ENCODE results near the gene PRKCE. TPM values are rescaled to one million over a fixed set of nuclear protein-coding genes. Genes with fewer than 3 reads are reported as not detected.

PRKCE gene
- total RNA-seq, 2 donors from 2014 or later = 6.3 to 30.1 TPM

DNA sequence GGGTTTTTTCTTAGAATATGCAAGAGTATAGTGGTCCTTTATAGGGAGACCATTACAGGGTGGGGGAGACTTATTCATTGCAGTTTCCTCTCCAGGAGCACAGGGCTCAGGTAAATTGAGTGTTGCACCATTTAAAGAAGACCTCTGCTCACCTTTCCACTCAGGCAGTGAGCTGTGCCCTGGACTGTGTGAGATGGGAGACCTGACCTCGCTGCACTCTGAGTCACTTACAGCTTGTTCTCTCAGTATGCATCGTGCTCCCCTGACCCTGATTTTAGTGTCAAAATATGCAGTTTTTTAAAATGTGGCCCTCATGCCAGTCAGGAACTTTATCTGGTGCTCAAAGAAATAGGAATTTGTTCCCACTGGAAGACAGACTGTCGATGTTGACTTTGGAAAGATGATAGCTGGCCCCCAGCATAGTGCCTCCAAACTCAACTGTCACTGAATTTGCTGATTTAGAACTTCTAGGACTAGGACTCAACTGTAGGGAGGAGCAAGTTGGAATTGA lies 499.0 kb downstream of the PRKCE start:
- Mint-ChIP-seq H3K27ac (no peak overlapping the region), H3K9me3 (no peaks in the 10 kb centered on the region), H3K4me3 (no peak overlapping the region), H3K36me3 (peaks cover 4% of the 10 kb centered on the region), H3K27me3 (no peaks in the 10 kb centered on the region), H3K4me1 (ENCODE audit: low read depth in 2 of 2) (peaks cover 6 to 12% of the 10 kb centered on the region in 2 donors)
- ATAC-seq (no peak), DNase-seq (ENCODE audit: low spot score) (no peak)

DNA sequence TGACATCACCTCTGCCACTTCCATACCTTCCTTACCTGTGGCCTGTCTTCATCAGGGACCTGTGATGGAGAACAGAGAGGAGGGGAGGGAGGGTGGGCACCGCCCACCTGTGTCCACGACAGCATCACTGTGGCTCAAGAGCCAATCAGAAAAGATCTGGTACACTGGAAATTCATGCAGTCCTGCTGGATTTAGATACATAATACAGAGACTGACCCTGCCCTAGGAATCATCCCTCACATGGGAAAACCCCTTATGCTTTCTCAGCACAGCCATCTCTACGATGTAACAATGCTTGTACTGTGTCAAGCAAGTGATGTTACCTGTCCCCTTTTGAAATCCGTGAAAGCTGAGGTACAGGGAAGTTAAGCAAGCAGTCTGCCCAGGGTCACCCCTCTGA lies 500.1 kb downstream of the PRKCE start:
- Mint-ChIP-seq H3K9me3 (no peaks in the 10 kb centered on the region), H3K36me3 (no peaks in the 10 kb centered on the region), H3K27ac (no peak overlapping the region), H3K4me1 (ENCODE audit: low read depth in 2 of 2) (peaks cover 0 to 6% of the 10 kb centered on the region in 2 donors), H3K4me3 (no peak overlapping the region), H3K27me3 (no peaks in the 10 kb centered on the region)
- no peak for DNase-seq (ENCODE audit: low spot score)
- ATAC-seq = no peak

DNA sequence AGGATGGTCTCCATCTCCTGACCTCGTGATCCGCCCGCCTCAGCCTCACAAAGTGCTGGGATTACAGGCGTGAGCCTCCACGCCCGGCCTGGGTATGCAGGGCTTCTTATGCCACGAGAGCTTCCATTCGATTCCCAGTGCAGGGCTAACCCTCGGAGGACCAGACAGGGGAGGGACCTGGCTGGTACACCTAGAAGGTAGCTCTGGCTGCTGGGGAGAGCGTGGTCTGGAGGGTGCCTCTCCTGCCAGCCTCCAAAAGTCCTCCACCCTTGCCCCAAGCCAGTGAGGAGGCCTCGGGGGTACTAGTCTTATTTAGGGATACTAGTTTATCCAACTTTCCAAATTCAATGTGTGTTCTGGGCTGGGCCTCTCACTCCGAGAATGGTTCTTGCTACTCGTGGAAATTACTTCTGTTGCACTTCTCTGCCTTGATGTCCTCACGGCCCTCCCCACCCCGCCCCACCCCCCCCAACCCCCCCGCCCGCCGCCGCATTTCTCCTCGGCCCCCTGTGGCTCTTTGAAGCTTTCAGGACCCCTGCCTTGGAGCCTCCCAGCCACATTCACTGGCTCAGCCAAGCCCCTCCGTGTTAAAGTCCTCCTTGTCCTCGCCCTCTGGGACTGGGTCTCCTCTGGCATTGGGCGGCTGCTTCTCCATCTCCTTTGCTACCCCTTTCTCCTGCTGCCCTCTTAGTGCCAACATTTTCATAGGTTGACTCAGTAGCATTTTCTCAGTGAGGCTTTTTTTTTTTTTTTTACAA lies 502.7 kb downstream of the PRKCE start:
- Mint-ChIP-seq H3K27me3 (no peaks in the 10 kb centered on the region), H3K9me3 (no peaks in the 10 kb centered on the region), H3K4me1 (ENCODE audit: low read depth in 2 of 2) (no peaks in the 10 kb centered on the region), H3K36me3 (no peaks in the 10 kb centered on the region), H3K4me3 (no peak overlapping the region), H3K27ac (no peak overlapping the region)
- no peak for ATAC-seq
- no peak for DNase-seq (ENCODE audit: low spot score)

DNA sequence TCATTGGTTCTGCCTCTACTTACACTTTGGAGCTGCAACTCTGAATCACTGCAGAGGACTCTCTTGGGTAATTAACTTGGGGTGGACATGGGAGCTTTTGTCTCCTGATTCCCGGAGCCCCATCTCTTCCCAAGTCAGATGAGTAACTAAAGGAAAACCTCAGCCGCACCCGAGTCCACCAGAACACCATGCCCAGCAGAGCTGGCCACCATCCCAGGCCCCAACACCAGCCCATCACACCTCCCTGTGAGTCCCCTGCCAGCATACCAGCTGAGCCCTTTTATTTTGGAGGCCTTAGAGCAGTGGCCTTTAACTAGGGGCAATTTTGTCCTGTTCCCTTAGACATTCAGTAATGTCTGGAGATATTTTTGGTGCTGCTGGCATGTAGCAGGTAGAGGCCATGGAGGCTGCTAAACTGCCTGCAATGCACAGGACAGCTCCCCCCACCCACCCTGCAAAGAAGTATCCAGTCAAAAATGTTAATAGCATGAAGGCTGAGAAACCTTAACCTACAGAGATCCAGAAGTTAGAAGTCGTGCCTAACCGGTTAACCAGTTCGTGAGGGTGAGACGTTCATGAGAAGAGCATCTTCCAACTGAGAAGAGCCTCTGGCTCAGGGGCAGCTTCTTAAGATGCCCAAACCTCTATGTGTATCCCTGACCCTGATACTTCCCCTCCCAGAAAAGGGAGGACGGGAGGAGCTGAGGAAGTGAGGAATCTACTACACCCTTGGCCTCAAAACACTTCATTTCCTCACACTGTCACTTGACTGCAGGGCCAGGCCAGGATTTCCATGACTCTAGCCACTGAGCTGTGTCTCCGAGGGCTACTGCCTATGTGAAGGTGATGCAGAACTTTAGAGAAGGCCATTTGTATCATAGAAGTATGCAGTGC lies 505.8 kb downstream of the PRKCE start:
- ATAC-seq (no peak), DNase-seq (ENCODE audit: low spot score) (no peak)
- Mint-ChIP-seq H3K4me1 (ENCODE audit: low read depth in 2 of 2) (peaks cover 0 to 8% of the 10 kb centered on the region in 2 donors), H3K27me3 (no peaks in the 10 kb centered on the region), H3K36me3 (no peaks in the 10 kb centered on the region), H3K9me3 (no peaks in the 10 kb centered on the region), H3K4me3 (no peak overlapping the region), H3K27ac (peak overlapping the region in 1 of 2 donors; percentile 30)

DNA sequence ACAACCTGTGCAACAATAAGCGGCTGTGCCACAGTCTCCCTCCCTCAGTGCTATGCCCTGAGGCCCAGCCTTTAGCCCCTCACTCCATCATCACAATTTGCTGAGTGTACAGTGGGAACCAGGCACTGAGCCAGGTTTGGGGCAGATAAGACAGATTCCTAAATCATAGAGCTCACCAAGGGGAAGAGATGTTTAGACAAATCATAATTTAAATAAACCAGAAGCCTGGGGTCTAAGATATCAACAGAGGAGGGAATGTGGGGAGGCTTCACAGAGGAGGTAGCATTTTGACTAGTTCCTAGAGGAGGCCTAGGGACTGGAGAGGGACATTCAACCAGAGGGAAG lies 506.5 kb downstream of the PRKCE start:
- Mint-ChIP-seq H3K27ac (no peak overlapping the region), H3K4me1 (ENCODE audit: low read depth in 2 of 2) (peaks cover 0 to 12% of the 10 kb centered on the region in 2 donors), H3K27me3 (no peaks in the 10 kb centered on the region), H3K36me3 (no peaks in the 10 kb centered on the region), H3K9me3 (no peaks in the 10 kb centered on the region), H3K4me3 (no peak overlapping the region)
- ATAC-seq = no peak
- DNase-seq (ENCODE audit: low spot score) = no peak

DNA sequence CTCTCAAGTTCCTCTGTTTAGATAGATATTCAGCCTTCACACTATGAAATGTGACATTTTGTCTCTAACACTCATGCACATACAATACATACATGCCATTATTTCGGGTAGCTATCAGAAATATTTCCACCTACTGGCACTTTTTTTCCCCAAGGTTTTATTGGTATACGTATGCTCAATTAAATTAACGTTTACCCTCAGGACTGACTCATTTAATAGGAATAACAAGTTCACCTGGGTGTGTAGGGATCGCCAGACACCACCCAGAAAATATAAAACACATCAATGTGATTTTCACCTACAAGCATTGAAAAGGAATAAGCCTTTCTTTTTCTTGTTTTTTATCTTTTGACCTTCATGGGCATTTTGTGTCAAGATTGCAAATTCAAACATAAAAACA lies 507.2 kb downstream of the PRKCE start:
- no peaks in the 10 kb centered on the region for H3K9me3 Mint-ChIP-seq
- peaks cover 0 to 12% of the 10 kb centered on the region in 2 donors for H3K4me1 Mint-ChIP-seq (ENCODE audit: low read depth in 2 of 2)
- no peaks in the 10 kb centered on the region for H3K36me3 Mint-ChIP-seq

DNA sequence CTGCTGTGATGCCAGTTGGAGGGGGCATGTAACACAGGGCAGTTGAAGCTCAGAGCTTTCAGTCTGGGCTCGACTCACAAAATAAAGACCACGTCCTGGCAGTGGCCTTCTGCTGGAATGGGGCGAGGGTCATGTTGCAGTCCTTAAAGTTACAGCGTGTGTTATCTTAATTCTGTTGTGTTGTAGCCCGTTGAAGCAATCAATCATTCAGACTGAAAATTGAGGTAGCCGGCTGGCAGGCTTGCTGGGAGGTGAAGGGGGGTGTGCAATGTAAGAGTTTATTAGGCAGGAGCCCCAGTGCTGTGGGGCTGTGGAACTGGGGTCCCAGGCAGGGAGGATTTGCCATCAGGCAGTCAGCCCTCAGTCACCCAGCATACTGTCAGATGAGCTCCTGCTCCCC lies 508.9 kb downstream of the PRKCE start:
- no peak for DNase-seq (ENCODE audit: low spot score)
- H3K27ac Mint-ChIP-seq = no peak overlapping the region
- ATAC-seq = no peak
- peaks cover 0 to 12% of the 10 kb centered on the region in 2 donors for H3K4me1 Mint-ChIP-seq (ENCODE audit: low read depth in 2 of 2)
- H3K9me3 Mint-ChIP-seq = no peaks in the 10 kb centered on the region
- H3K27me3 Mint-ChIP-seq = no peaks in the 10 kb centered on the region
- H3K4me3 Mint-ChIP-seq = no peak overlapping the region
- no peaks in the 10 kb centered on the region for H3K36me3 Mint-ChIP-seq

More for the DNA sequence above, 507.2 kb downstream of the PRKCE start:
- Mint-ChIP-seq H3K4me3 (no peak overlapping the region), H3K27me3 (no peaks in the 10 kb centered on the region), H3K27ac (no peak overlapping the region)
- no peak for ATAC-seq
- DNase-seq (ENCODE audit: low spot score) = no peak

DNA sequence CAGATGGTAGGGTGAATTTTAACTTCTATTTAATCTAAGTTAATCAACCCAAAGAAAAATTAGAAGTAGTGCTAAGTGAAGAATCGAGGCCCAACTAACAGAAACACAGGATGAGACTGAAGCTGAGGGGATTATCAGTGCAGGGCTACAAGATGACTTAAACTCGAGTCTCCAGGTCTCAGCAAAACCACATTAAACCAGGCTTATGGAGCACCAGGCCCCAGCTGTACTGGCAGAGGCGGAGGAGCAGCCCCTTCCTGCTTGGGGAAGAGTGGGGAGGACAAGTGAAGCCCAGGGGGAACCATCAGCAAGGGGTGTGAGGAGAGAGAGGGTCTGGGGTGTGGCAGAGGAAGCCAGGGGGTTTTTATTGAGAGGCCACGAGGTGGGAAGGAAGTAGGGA lies 509.8 kb downstream of the PRKCE start:
- no peaks in the 10 kb centered on the region for H3K36me3 Mint-ChIP-seq
- peak overlapping the region in 1 of 2 donors; percentile 66 for H3K27ac Mint-ChIP-seq
- no peaks in the 10 kb centered on the region for H3K27me3 Mint-ChIP-seq
- H3K9me3 Mint-ChIP-seq = no peaks in the 10 kb centered on the region
- peaks cover 0 to 12% of the 10 kb centered on the region in 2 donors for H3K4me1 Mint-ChIP-seq (ENCODE audit: low read depth in 2 of 2)
- ATAC-seq (no peak), DNase-seq (ENCODE audit: low spot score) (no peak)
- H3K4me3 Mint-ChIP-seq = no peak overlapping the region

DNA sequence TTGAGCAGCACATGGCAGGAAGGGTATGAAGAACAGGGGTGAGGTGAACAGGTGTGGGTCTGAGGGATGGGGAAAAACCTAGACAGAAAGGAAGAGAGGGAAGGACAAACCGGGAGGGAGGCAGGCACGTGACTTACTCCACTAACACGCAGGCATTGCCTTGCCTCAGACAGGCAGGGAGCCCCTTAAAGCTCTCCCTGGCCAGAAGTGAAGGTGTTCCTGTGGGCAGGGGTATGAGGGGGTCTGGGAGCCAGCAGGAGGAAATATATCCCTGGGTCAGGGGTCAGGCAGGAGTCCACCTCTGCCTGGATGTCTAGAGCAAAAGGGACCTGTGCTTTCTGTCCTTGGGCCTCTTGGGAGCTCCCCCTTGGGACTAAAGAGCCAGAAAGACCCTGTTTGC lies 510.4 kb downstream of the PRKCE start:
- ATAC-seq (no peak), DNase-seq (ENCODE audit: low spot score) (no peak)
- H3K9me3 Mint-ChIP-seq = no peaks in the 10 kb centered on the region
- no peaks in the 10 kb centered on the region for H3K27me3 Mint-ChIP-seq
- H3K4me3 Mint-ChIP-seq = no peak overlapping the region
- peak overlapping the region in 1 of 2 donors; percentile 66 for H3K27ac Mint-ChIP-seq
- no peaks in the 10 kb centered on the region for H3K36me3 Mint-ChIP-seq
- peaks cover 0 to 12% of the 10 kb centered on the region in 2 donors for H3K4me1 Mint-ChIP-seq (ENCODE audit: low read depth in 2 of 2)

DNA sequence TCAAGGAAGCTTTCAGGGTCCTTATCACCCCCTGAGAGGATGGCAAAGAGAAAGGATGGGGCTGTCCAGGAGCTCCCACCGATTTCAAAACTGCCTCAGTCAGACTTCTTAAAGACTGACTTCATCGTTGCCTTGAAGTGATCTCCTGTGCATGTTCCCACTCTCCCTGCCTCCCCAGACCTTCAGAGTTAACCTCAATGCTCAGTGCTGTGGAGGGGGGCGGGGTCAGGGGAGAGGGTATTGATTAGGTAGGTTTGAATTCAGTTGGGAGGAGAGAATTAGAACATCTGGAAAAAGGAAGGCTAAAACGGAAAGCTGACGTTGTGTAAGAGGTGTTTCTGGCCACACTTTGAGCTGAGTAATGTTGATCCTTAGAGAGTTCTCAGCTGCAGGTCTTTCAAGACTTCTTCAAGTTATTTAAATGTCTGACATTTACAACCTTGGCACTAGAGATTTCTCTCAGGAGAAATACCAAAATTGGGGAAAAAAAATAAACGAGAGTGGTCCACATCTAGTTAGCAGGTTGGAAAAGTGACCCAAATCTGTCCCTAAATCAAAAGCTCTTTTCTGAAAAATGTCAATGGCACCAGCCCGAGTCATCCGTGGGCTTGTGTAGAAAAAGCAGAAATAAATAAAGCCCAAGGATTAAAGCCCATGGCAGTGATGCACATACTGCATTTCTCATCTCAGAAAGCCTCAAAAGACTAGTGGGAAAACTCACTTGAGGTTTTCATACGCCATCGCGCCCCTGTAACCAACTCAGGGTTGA lies 511.0 kb downstream of the PRKCE start:
- ATAC-seq (no peak), DNase-seq (ENCODE audit: low spot score) (no peak)
- Mint-ChIP-seq H3K9me3 (no peaks in the 10 kb centered on the region), H3K27me3 (no peaks in the 10 kb centered on the region), H3K4me3 (no peak overlapping the region), H3K27ac (peak overlapping the region in 1 of 2 donors; percentile 66), H3K4me1 (ENCODE audit: low read depth in 2 of 2) (peaks cover 0 to 12% of the 10 kb centered on the region in 2 donors), H3K36me3 (no peaks in the 10 kb centered on the region)

DNA sequence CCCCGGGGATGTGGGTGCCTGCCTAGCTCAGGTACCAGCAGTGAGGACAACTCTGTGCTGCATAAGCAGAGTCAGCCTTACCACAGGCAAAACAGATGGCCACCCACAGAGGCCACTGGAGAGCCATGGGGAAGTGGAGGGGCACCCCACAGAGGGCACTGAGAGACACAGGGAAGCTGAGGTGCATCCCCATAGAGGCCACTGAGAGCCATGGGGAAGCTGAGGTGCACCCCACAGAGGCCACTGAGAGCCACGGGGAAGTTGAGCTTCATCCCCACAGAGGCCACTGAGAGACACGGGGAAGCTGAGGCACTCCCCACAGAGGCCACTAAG lies 511.6 kb downstream of the PRKCE start:
- Mint-ChIP-seq H3K36me3 (no peaks in the 10 kb centered on the region), H3K27ac (peak overlapping the region in 1 of 2 donors; percentile 66), H3K9me3 (no peaks in the 10 kb centered on the region), H3K27me3 (no peaks in the 10 kb centered on the region), H3K4me1 (ENCODE audit: low read depth in 2 of 2) (peaks cover 0 to 12% of the 10 kb centered on the region in 2 donors), H3K4me3 (no peak overlapping the region)
- ATAC-seq (peak in 1 of 2 donors; percentile 64), DNase-seq (ENCODE audit: low spot score) (no peak)

DNA sequence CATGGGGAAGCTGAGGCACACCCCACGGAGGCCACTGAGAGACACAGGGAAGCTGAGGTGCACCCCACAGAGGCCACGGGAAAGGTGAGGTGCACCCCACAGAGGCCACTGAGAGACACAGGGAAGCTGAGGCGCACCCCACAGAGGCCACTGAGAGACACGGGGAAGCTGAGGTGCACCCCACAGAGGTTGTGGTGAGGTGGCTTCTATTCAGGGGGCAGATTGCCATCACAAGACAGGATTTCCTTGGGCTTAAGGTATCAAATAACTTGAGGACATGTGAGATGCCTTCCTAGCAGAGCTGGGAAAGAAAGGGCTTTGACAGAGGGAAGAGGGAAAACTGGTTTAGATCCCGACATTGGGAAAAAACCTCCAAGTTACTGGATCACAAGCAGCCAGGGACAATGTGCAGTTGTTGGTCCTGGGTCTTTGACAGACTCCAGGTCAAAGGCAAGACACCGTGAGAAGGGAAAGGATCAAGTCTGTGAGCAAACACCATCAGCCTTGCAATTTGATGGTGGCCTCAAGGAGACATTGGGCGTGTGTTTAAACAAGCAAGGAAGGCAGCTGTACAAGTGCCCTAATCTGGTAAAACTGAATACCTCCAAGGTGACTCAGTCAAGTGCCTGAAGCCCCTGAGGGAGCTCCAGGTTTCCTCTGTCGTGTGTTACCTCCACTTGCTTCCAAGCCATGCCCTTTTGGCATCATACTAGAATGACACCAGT lies 512.5 kb downstream of the PRKCE start:
- DNase-seq (ENCODE audit: low spot score) (no peak), ATAC-seq (no peak)
- H3K4me3 Mint-ChIP-seq = no peak overlapping the region
- no peaks in the 10 kb centered on the region for H3K9me3 Mint-ChIP-seq
- H3K27ac Mint-ChIP-seq = no peak overlapping the region
- no peaks in the 10 kb centered on the region for H3K27me3 Mint-ChIP-seq
- H3K36me3 Mint-ChIP-seq = no peaks in the 10 kb centered on the region
- peaks cover 0 to 12% of the 10 kb centered on the region in 2 donors for H3K4me1 Mint-ChIP-seq (ENCODE audit: low read depth in 2 of 2)
